SW 1271 (cell line): ENCODE data around the gene CD68.
"Not testable (repeated sequence)": the region's sequence is repeated elsewhere in the genome, so short reads cannot be mapped to it uniquely, and the experiment has no call there.

Experiments
- DNase-seq, 2 experiments: peaks; one replicate each; lab custom pipeline; 2025; lab: John Stamatoyannopoulos, UW

CD68 gene

GRCh38 chr17:7613769-7614424 lies 34.5 kb downstream of the CD68 start:
- DNase-seq: peak in 1 of 2 experiments; percentile 41

- DNase-seq: peak; percentile 98 to 99
These were observed 35.2 kb downstream of the CD68 start, which contains the start of gene FXR2 for GRCh38 chr17:7614425-7615264. Gene FXR2, minus strand, starts transcription at chr17:7614897. Its CDS starts 365 bp downstream, at chr17:7614532.

- DNase-seq: no peak
These were observed 35.9 kb downstream of the CD68 start for GRCh38 chr17:7615265-7615747.

GRCh38 chr17:7618608-7619007 lies 39.2 kb downstream of the CD68 start:
- DNase-seq: no peak

- no peak for DNase-seq
These were observed 41.4 kb downstream of the CD68 start for GRCh38 chr17:7620835-7621234.

- no peak for DNase-seq
These were observed 44.2 kb downstream of the CD68 start for GRCh38 chr17:7623661-7624060.

GRCh38 chr17:7625749-7626148 lies 46.3 kb downstream of the CD68 start:
- not testable (repeated sequence) for DNase-seq

- no peak for DNase-seq
These were observed 46.9 kb downstream of the CD68 start for GRCh38 chr17:7626307-7626706.

- no peak for DNase-seq
These were observed 47.5 kb downstream of the CD68 start for GRCh38 chr17:7626956-7627249.

GRCh38 chr17:7627250-7628121 lies 48.0 kb downstream of the CD68 start, which contains the start of gene SAT2:
Gene SAT2, minus strand, starts transcription at chr17:7627821. Its CDS starts 186 bp downstream, at chr17:7627635.
- peak; percentile 84 to 86 for DNase-seq

- no peak for DNase-seq
These were observed 50.6 kb downstream of the CD68 start, which contains the start of gene SHBG for GRCh38 chr17:7629939-7630571. Gene SHBG, plus strand, starts transcription at chr17:7630135. Its CDS starts 38 bp downstream, at chr17:7630173.
